HL-60 (cell line): ENCODE measurements around the gene TGFBR3.

Source experiments
- CTCF ChIP-seq: IDR thresholded peaks from one replicate; pipeline ENCODE4 v1.5.1; 2011; ENCODE audit warnings: low read length, control low read depth, inconsistent platforms; ENCODE audit not compliant: insufficient read depth
- GABPA ChIP-seq: IDR thresholded peaks from 2 replicates; pipeline ENCODE4 v1.6.1; 2012; ENCODE audit warnings: low read depth
- POLR2AphosphoS5 ChIP-seq: IDR thresholded peaks from 2 replicates; pipeline ENCODE4 v1.6.1; 2012; ENCODE audit warnings: low read depth
- REST ChIP-seq: IDR thresholded peaks from 2 replicates; pipeline ENCODE4 v1.6.1; 2012; ENCODE audit warnings: low read depth; ENCODE audit not compliant: insufficient replicate concordance
- SPI1 ChIP-seq: IDR thresholded peaks from 2 replicates; pipeline ENCODE4 v1.6.1; 2012; ENCODE audit warnings: low read depth, mild to moderate bottlenecking, borderline replicate concordance

GRCh38 chr1:91749788-91750231 lies 136.1 kb downstream of the TGFBR3 start:
- no peak for TF ChIP-seq CTCF
- no peak for TF ChIP-seq REST
- TF ChIP-seq POLR2AphosphoS5: no peak
- no peak for TF ChIP-seq SPI1
- TF ChIP-seq GABPA: no peak
